HCT116 (cell line): ENCODE measurements around the gene SMIM21. TPM values are rescaled to one million over a fixed set of nuclear protein-coding genes. Genes with fewer than 3 reads are reported as not detected.

ENCODE experiments used
- ATAC-seq: fragments of 200-7000 bp; cut with Tn5 transposase; 2 replicates; pipeline ENCODE4 v1.9.1; 2020; ENCODE audit warnings: mild to moderate bottlenecking, moderate library complexity
- BruUV-seq: library from RNA; stranded (reverse); fragments of 400-500 nt; replicated peaks from 2 replicates; lab custom pipeline; 2021; lab: Mats Ljungman, UMichigan
- CTCF ChIA-PET: fragments of 300-600 bp; sonication (Branson Sonifier 250); formaldehyde crosslinking; loops from one replicate; lab custom pipeline; 2021; ENCODE audit warnings: antibody characterized with exemption; lab: Charles Lee
- POLR2A ChIA-PET: fragments of 300-600, 350-600 bp; sonication (Branson Sonifier 250); formaldehyde crosslinking; loops from one replicate; lab custom pipeline; 2021; ENCODE audit warnings: antibody characterized with exemption; lab: Charles Lee
- RAD21 ChIA-PET, 2 experiments: fragments of 300-600 bp; sonication (Branson Sonifier 250); formaldehyde crosslinking; loops; one replicate each; lab custom pipeline; 2023; ENCODE audit warnings: low total read pairs in 2 of 2; ENCODE audit not compliant: uncharacterized antibody in 2 of 2, unreplicated experiment in 2 of 2, low non-redundant PET in 1 of 2; lab: Charles Lee
- DNase-seq: peaks from one replicate; pipeline ENCODE4 v3.0.0-alpha.2; 2010; ENCODE audit warnings: low read depth, low spot score
- H2AFZ ChIP-seq: fragments of 200-600 bp; shearing (Covaris generic), sonication (generic); 2 replicates; pipeline ENCODE4 v1.6.1; 2017; ENCODE audit warnings: low read depth, mixed run types, mixed read lengths, antibody characterized with exemption, low read length; ENCODE audit not compliant: poor library complexity, severe bottlenecking
- H3K27ac ChIP-seq: 2 replicates; pipeline ENCODE4 v1.5.1; 2012; ENCODE audit warnings: low read depth, low read length
- H3K27me3 ChIP-seq: fragments of 200-600 bp; sonication (generic); 2 replicates; pipeline ENCODE4 v1.6.1; 2016; ENCODE audit warnings: mixed run types, low read length, mixed read lengths; ENCODE audit not compliant: insufficient read depth
- H3K36me3 ChIP-seq, 2 experiments: fragments of 200-500 bp in 1 of 2; fragments of 200-600 bp in 1 of 2; sonication (Bioruptor generic) in 1 of 2; sonication (generic) in 1 of 2; 2 replicates each; pipeline versions ENCODE4 v1.5.1 to v1.6.1; 2014 to 2016; ENCODE audit warnings: low read length in 2 of 2, inconsistent platforms in 1 of 2, mixed read lengths in 1 of 2, mixed run types in 1 of 2; ENCODE audit not compliant: insufficient read depth in 2 of 2, control insufficient read depth in 1 of 2
- H3K4me1 ChIP-seq, 2 experiments: fragments of 200-600 bp in 1 of 2; sonication (generic) in 1 of 2; 2 replicates each; pipeline versions ENCODE4 v1.5.1 to v1.6.1; 2012 to 2017; ENCODE audit warnings: low read length in 2 of 2, inconsistent platforms in 1 of 2, mild to moderate bottlenecking in 1 of 2, mixed read lengths in 1 of 2, mixed run types in 1 of 2, moderate library complexity in 1 of 2; ENCODE audit not compliant: insufficient read depth in 2 of 2, control insufficient read depth in 1 of 2
- H3K4me2 ChIP-seq: fragments of 200-600 bp; sonication (generic); 2 replicates; pipeline ENCODE4 v1.6.1; 2017; ENCODE audit warnings: mixed run types, low read length, mixed read lengths
- H3K4me3 ChIP-seq, 2 experiments: fragments of 200-600 bp in 1 of 2; sonication (generic) in 1 of 2; replicated peaks in 1 of 2; 2 replicates each; pipeline ENCODE4 v1.5.1; 2011 to 2016; ENCODE audit warnings: low read length in 2 of 2, control low read depth in 1 of 2, low read depth in 1 of 2, mild to moderate bottlenecking in 1 of 2, mixed read lengths in 1 of 2, mixed run types in 1 of 2
- H3K79me2 ChIP-seq: fragments of 200-600 bp; sonication (generic); 2 replicates; pipeline ENCODE4 v1.6.1; 2017; ENCODE audit warnings: mild to moderate bottlenecking, mixed run types, low read length, moderate library complexity, mixed read lengths; ENCODE audit not compliant: insufficient read depth
- H3K9ac ChIP-seq: fragments of 200-600 bp; sonication (generic); 2 replicates; pipeline ENCODE4 v1.6.1; 2016; ENCODE audit warnings: low read length, mixed read lengths
- H3K9me2 ChIP-seq: fragments of 200-600 bp; sonication (generic), shearing (Covaris generic); 2 replicates; pipeline ENCODE4 v1.6.1; 2017; ENCODE audit warnings: mixed run types, mild to moderate bottlenecking, moderate library complexity; ENCODE audit not compliant: insufficient read depth
- H3K9me3 ChIP-seq, 2 experiments: fragments of 200-500 bp in 1 of 2; fragments of 200-600 bp in 1 of 2; sonication (Bioruptor generic) in 1 of 2; sonication (generic) in 1 of 2; 2 replicates each; pipeline ENCODE4 v1.6.1; 2014 to 2017; ENCODE audit warnings: low read length in 2 of 2, mixed read lengths in 2 of 2, inconsistent platforms in 1 of 2, low read depth in 1 of 2, mild to moderate bottlenecking in 1 of 2, mixed run types in 1 of 2, moderate library complexity in 1 of 2; ENCODE audit not compliant: control insufficient read depth in 1 of 2, insufficient read depth in 1 of 2
- H4K20me1 ChIP-seq: fragments of 200-600 bp; sonication (generic), shearing (Covaris generic); 2 replicates; pipeline ENCODE4 v1.6.1; 2017; ENCODE audit warnings: mixed run types, mild to moderate bottlenecking, moderate library complexity; ENCODE audit not compliant: insufficient read depth
- CEBPB ChIP-seq: IDR thresholded peaks from 2 replicates; pipeline ENCODE4 v1.6.1; 2012; ENCODE audit warnings: low read depth
- EZH2 ChIP-seq: fragments of 200-600 bp; sonication (generic); IDR thresholded peaks from 2 replicates; pipeline ENCODE4 v1.6.1; 2017; ENCODE audit warnings: antibody characterized with exemption, mixed run types
- FOSL1 ChIP-seq: IDR thresholded peaks from 2 replicates; pipeline ENCODE4 v1.6.1; 2012; ENCODE audit warnings: low read depth
- POLR2AphosphoS5 ChIP-seq: IDR thresholded peaks from 2 replicates; pipeline ENCODE4 v1.6.1; 2011; ENCODE audit warnings: mild to moderate bottlenecking, low read depth, low read length, moderate library complexity
- RAD21 ChIP-seq: IDR thresholded peaks from 2 replicates; pipeline ENCODE4 v1.6.1; 2012; ENCODE audit warnings: low read depth, mild to moderate bottlenecking
- SIN3A ChIP-seq: IDR thresholded peaks from 2 replicates; pipeline ENCODE4 v1.6.1; 2012; ENCODE audit warnings: low read depth
- SP1 ChIP-seq: IDR thresholded peaks from 2 replicates; pipeline ENCODE4 v1.6.1; 2012; ENCODE audit warnings: low read depth
- SRF ChIP-seq: IDR thresholded peaks from 2 replicates; pipeline ENCODE4 v1.6.1; 2012; ENCODE audit warnings: low read depth
- TCF7L2 ChIP-seq: IDR thresholded peaks from 2 replicates; pipeline ENCODE4 v1.7.0; 2011; ENCODE audit warnings: borderline replicate concordance, inconsistent platforms; ENCODE audit not compliant: insufficient read depth, insufficient read length; ENCODE audit errors: extremely low read depth
- ZNF274 ChIP-seq: fragments of 200-500 bp; sonication (Bioruptor generic); IDR thresholded peaks from 2 replicates; pipeline ENCODE4 v1.6.1; 2014; ENCODE audit warnings: mild to moderate bottlenecking, low read depth, low read length, inconsistent platforms
- intact Hi-C: fragments of 100-400 bp; cut with micrococcal nuclease; formaldehyde crosslinking; loops from 2 replicates; pipeline ENCODE4 v1.10.0; 2022
- total RNA-seq: library from RNA; stranded (reverse); gene quantifications from one replicate; pipeline ENCODE4 v1.2.1, GENCODE V29; 2021; ENCODE audit not compliant: unreplicated experiment
- TF ChIP-seq, protein P1 (sequence below): IDR thresholded peaks from 2 replicates; pipeline ENCODE4 v1.6.1; 2011; ENCODE audit warnings: mild to moderate bottlenecking, low read length, moderate library complexity; ENCODE audit not compliant: insufficient replicate concordance; ENCODE audit errors: extremely low read depth
- TF ChIP-seq, protein P2 (sequence below): IDR thresholded peaks from 2 replicates; pipeline ENCODE4 v1.6.1; 2012; ENCODE audit warnings: low read depth
- TF ChIP-seq, protein P3 (sequence below), 3 experiments: fragments of 200-600 bp in 1 of 3; sonication (generic) in 1 of 3; IDR thresholded peaks in 2 of 3; conservative IDR thresholded peaks in 1 of 3; 2 replicates each; pipeline ENCODE4 v1.5.1; 2012 to 2017; ENCODE audit warnings: low read depth in 2 of 3, low read length in 2 of 3, antibody characterized with exemption in 1 of 3, borderline replicate concordance in 1 of 3, control low read depth in 1 of 3, mild to moderate bottlenecking in 1 of 3, mixed read lengths in 1 of 3, mixed run types in 1 of 3, moderate library complexity in 1 of 3; ENCODE audit not compliant: insufficient read depth in 1 of 3
- TF ChIP-seq, protein P4 (sequence below): IDR thresholded peaks from 2 replicates; pipeline ENCODE4 v1.6.1; 2012

SMIM21 gene
- total RNA-seq, 1 experiment from 2014 or later, result not detected

DNA sequence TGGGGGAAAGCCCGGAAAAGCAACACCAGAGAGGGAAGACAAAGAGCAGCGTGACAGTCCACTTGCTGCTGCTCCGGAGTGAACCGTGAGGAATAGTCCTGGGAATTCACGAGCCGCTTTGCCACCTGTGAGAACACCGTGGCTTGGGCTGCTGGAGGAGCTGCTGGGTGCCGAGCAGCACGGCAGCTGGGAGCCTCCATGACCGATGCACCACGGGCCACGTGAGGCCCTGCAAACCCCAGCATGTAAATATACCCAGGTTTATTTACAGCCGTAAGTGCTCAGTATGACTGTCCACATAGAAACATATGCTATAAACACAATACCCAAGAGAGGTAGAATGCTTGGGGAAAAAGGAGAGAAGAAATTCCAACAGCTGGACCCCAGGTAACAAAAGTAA lies 65.1 kb downstream of the SMIM21 start:
- H3K79me2 ChIP-seq, result no peaks in the 10 kb centered on the region
- H4K20me1 ChIP-seq, result no peaks in the 10 kb centered on the region
- CTCF ChIA-PET, result no interaction called here
- H3K27me3 ChIP-seq, result no peaks in the 10 kb centered on the region
- intact Hi-C loops, result no loop called here
- no peaks in the 10 kb centered on the region for H3K9me2 ChIP-seq
- POLR2A ChIA-PET, result no interaction called here
- H3K36me3 ChIP-seq, result no peaks in the 10 kb centered on the region
- no peak overlapping the region for H3K4me3 ChIP-seq
- no TSS peak for BruUV-seq
- no peak overlapping the region for H3K4me2 ChIP-seq
- TF ChIP-seq SRF (no peak), SP1 (no peak), EZH2 (no peak), ZNF274 (no peak), SIN3A (no peak), CEBPB (no peak), RAD21 (no peak), TCF7L2 (no peak), POLR2AphosphoS5 (no peak), FOSL1 (no peak)
- TF ChIP-seq, protein P1, sequence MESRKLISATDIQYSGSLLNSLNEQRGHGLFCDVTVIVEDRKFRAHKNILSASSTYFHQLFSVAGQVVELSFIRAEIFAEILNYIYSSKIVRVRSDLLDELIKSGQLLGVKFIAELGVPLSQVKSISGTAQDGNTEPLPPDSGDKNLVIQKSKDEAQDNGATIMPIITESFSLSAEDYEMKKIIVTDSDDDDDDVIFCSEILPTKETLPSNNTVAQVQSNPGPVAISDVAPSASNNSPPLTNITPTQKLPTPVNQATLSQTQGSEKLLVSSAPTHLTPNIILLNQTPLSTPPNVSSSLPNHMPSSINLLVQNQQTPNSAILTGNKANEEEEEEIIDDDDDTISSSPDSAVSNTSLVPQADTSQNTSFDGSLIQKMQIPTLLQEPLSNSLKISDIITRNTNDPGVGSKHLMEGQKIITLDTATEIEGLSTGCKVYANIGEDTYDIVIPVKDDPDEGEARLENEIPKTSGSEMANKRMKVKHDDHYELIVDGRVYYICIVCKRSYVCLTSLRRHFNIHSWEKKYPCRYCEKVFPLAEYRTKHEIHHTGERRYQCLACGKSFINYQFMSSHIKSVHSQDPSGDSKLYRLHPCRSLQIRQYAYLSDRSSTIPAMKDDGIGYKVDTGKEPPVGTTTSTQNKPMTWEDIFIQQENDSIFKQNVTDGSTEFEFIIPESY, result no peak
- TF ChIP-seq, protein P2, sequence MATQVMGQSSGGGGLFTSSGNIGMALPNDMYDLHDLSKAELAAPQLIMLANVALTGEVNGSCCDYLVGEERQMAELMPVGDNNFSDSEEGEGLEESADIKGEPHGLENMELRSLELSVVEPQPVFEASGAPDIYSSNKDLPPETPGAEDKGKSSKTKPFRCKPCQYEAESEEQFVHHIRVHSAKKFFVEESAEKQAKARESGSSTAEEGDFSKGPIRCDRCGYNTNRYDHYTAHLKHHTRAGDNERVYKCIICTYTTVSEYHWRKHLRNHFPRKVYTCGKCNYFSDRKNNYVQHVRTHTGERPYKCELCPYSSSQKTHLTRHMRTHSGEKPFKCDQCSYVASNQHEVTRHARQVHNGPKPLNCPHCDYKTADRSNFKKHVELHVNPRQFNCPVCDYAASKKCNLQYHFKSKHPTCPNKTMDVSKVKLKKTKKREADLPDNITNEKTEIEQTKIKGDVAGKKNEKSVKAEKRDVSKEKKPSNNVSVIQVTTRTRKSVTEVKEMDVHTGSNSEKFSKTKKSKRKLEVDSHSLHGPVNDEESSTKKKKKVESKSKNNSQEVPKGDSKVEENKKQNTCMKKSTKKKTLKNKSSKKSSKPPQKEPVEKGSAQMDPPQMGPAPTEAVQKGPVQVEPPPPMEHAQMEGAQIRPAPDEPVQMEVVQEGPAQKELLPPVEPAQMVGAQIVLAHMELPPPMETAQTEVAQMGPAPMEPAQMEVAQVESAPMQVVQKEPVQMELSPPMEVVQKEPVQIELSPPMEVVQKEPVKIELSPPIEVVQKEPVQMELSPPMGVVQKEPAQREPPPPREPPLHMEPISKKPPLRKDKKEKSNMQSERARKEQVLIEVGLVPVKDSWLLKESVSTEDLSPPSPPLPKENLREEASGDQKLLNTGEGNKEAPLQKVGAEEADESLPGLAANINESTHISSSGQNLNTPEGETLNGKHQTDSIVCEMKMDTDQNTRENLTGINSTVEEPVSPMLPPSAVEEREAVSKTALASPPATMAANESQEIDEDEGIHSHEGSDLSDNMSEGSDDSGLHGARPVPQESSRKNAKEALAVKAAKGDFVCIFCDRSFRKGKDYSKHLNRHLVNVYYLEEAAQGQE, result no peak
- TF ChIP-seq, protein P3, sequence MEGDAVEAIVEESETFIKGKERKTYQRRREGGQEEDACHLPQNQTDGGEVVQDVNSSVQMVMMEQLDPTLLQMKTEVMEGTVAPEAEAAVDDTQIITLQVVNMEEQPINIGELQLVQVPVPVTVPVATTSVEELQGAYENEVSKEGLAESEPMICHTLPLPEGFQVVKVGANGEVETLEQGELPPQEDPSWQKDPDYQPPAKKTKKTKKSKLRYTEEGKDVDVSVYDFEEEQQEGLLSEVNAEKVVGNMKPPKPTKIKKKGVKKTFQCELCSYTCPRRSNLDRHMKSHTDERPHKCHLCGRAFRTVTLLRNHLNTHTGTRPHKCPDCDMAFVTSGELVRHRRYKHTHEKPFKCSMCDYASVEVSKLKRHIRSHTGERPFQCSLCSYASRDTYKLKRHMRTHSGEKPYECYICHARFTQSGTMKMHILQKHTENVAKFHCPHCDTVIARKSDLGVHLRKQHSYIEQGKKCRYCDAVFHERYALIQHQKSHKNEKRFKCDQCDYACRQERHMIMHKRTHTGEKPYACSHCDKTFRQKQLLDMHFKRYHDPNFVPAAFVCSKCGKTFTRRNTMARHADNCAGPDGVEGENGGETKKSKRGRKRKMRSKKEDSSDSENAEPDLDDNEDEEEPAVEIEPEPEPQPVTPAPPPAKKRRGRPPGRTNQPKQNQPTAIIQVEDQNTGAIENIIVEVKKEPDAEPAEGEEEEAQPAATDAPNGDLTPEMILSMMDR (IDR thresholded peaks at IDR 0.05 in 2 of 3, conservative IDR thresholded peaks at IDR 0.05 in 1 of 3; ENCODE audit: borderline replicate concordance in 1 of 3, insufficient read depth in 1 of 3, low read depth in 2 of 3, low read length in 2 of 3), result no peak
- TF ChIP-seq, protein P4, sequence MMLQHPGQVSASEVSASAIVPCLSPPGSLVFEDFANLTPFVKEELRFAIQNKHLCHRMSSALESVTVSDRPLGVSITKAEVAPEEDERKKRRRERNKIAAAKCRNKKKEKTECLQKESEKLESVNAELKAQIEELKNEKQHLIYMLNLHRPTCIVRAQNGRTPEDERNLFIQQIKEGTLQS, result no peak
- no peaks in the 10 kb centered on the region for H3K4me1 ChIP-seq
- H2AFZ ChIP-seq, result no peak overlapping the region
- no peak for DNase-seq
- H3K9ac ChIP-seq, result no peak overlapping the region
- ATAC-seq, result no peak
- H3K27ac ChIP-seq, result no peak overlapping the region
- no peaks in the 10 kb centered on the region for H3K9me3 ChIP-seq
- RAD21 ChIA-PET, result no interaction called here
